H7 (cell line): ENCODE data around the gene IWS1. TPM values are rescaled to one million over a fixed set of nuclear protein-coding genes. Genes with fewer than 3 reads are reported as not detected.
A peak's percentile ranks its signal among the peaks of the same experiment; 100 is the strongest.

Experiments used
- DNase-seq: peaks from one replicate; pipeline ENCODE4 v3.0.0; 2012
- H3K27me3 ChIP-seq: 2 replicates; pipeline ENCODE4 v1.6.0; 2011; ENCODE audit warnings: mild to moderate bottlenecking, low read length; ENCODE audit not compliant: control insufficient read depth, insufficient read depth
- H3K36me3 ChIP-seq: replicated peaks from 2 replicates; pipeline ENCODE4 v1.5.1; 2011; ENCODE audit warnings: low read length; ENCODE audit not compliant: control insufficient read depth, insufficient read depth
- H3K4me3 ChIP-seq: 2 replicates; pipeline ENCODE4 v1.5.1; 2011; ENCODE audit warnings: low read depth, mild to moderate bottlenecking, control low read depth, low read length, moderate library complexity; ENCODE audit not compliant: insufficient read depth
- total RNA-seq: library from RNA; depleted of rRNA; stranded (reverse); fragments of >200 nt; shearing (Covaris generic); gene quantifications from 2 replicates; pipeline ENCODE4 v1.2.3, GENCODE V29; 2014

The IWS1 gene
- total RNA-seq, 1 experiment from 2014 or later: 66.4 TPM

GRCh38 chr2:127508631-127509034 lies 17.7 kb downstream of the IWS1 start:
- no peak for DNase-seq
- no peak overlapping the region for H3K4me3 ChIP-seq
- H3K36me3 ChIP-seq: peaks cover 21% of the 10 kb centered on the region
- no peaks in the 10 kb centered on the region for H3K27me3 ChIP-seq

GRCh38 chr2:127508023-127508630 lies 18.2 kb downstream of the IWS1 start:
- Histone ChIP-seq H3K36me3 (peaks cover 24% of the 10 kb centered on the region), H3K4me3 (no peak overlapping the region), H3K27me3 (no peaks in the 10 kb centered on the region)
- DNase-seq: no peak

DNA sequence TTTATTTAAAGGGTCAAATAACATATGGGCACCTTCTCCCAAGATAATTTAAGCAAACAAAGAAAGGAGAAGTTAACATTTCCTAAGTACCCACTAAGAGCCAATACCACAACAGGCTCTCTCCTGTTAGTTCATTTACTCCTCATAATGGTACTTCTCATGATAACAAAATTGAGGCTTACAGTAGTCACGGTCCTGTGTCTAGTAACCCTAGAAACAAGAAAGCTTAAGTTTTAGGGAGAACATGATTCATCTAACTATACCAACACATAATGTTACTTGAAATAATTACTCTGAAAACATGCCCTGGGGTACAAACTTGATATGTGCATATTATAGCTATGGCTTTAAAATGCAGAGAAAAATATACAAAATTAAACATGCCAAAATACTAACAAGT lies 19.8 kb downstream of the IWS1 start:
- Histone ChIP-seq H3K4me3 (no peak overlapping the region), H3K36me3 (peaks cover 36% of the 10 kb centered on the region), H3K27me3 (no peaks in the 10 kb centered on the region)
- DNase-seq: no peak

GRCh38 chr2:127504552-127505430 lies 21.5 kb downstream of the IWS1 start:
- no peak for DNase-seq
- H3K36me3 ChIP-seq: peaks cover 36% of the 10 kb centered on the region
- no peaks in the 10 kb centered on the region for H3K27me3 ChIP-seq
- H3K4me3 ChIP-seq: no peak overlapping the region

DNA sequence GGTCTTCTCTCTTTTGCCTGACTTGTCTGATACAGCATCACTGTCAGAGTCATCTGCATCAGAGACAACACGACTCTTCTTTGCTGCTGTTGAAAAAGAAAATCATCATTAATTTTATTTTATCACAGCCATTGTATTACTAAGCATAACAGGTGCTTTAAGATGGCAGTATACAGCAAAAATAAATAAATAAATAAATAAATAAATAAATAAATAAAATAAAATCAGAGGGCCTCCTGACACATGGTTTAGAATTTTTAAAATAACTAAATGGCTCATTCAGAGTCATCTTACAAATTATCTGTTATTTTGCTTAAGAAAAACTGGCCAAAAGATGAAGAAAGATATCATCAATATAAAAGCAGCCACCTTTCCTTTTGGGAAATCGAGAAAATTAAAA lies 22.8 kb downstream of the IWS1 start:
- Histone ChIP-seq H3K36me3 (peaks cover 38% of the 10 kb centered on the region), H3K27me3 (no peaks in the 10 kb centered on the region), H3K4me3 (no peak overlapping the region)
- DNase-seq: no peak

DNA sequence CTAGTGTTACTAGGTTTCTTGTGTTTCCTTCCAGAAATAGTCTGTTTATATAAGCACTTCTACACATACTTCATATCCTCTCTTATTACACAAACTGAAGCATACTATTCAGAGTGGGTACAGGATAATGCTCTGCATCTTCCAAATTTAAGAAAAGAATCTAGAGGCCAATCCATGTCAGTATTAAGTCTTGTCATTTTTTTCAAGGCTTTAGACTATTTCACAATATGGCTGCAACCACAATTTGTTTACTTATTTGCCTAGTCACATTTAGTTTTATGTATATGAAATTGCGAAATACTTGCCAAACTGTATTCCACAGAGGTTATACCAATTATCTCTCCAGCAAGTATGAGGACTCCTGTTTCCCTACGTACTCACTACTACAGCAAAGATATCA lies 27.9 kb downstream of the IWS1 start:
- H3K27me3 ChIP-seq: no peaks in the 10 kb centered on the region
- H3K36me3 ChIP-seq: peaks cover 32% of the 10 kb centered on the region
- H3K4me3 ChIP-seq: no peak overlapping the region
- DNase-seq: no peak

- H3K27me3 ChIP-seq: no peaks in the 10 kb centered on the region
- no peak for DNase-seq
- peaks cover 44% of the 10 kb centered on the region for H3K36me3 ChIP-seq
- H3K4me3 ChIP-seq: no peak overlapping the region
Measured at GRCh38 chr2:127490283-127490682, 36.0 kb downstream of the IWS1 start.

DNA sequence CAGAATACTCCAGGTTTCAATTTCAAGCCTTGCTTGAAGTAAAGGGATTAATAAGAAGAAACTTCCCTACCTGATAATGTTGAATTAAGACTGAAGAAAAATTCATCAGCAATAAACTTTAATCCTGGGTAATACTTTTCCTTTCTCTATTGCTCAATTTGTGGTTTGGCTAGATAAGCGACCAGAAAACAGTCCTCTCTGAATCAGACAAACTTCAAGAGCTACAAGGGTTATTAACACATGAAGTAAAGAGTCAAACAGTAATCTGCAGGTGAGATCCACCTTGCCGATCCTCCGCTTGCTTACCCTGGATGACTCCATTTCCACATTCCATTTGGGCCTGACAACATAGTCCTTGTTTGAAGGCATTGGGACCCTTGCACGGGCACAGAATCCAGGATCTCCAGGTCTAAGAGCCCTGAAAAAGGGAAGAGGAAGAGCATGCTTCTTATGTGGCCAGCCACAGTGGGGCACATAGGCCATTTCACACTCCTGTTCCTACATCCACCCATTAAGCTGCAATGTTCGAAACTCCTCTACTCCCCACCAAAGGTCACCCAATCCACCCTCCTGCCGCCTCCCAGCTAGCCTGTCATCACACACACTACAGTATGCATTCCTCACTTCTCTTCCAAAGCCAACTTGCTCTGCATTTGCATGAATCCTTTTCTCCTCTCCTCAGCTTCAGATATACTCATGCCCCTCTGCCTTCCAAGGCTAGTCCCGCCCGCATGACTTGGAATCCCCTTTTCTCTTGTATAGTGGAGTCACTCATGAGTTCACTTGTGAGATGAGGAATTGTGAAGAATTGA lies 39.8 kb downstream of the IWS1 start:
- Histone ChIP-seq H3K27me3 (no peaks in the 10 kb centered on the region), H3K36me3 (peaks cover 32% of the 10 kb centered on the region), H3K4me3 (no peak overlapping the region)
- DNase-seq: no peak

GRCh38 chr2:127485694-127486071 lies 40.6 kb downstream of the IWS1 start:
- Histone ChIP-seq H3K4me3 (no peak overlapping the region), H3K36me3 (peaks cover 32% of the 10 kb centered on the region), H3K27me3 (no peaks in the 10 kb centered on the region)
- DNase-seq: no peak

DNA sequence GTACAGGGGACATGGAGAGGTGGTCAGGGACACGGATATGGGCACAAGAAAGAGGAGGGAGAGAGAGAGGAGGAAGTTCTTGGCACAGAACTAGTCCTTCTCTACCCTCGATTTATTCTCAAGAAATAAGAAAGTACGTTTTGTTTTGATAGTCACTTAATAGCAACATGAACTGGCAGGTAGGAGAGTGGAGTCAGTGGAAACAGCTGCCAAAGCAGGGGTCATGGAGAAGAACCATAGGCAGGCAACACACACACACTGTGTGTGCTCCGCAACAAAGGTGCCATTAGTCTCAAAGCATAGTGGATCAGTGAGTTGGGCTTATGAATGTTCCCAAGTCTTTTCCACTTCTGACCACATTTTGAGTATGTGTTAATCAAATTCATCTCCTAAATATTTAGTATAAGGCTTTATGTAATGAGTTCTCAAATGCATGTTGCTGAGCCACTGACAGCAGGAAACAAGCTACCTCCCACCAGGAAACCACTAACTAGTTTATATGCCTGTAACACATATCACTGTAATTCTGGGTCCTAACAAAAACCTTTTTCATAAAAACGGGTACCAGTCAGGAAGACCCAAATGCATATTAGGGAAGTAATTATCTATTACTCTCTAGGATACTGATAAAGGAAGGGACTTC lies 41.1 kb downstream of the IWS1 start:
- no peak for DNase-seq
- no peak overlapping the region for H3K4me3 ChIP-seq
- H3K27me3 ChIP-seq: no peaks in the 10 kb centered on the region
- peaks cover 32% of the 10 kb centered on the region for H3K36me3 ChIP-seq

GRCh38 chr2:127482031-127482430 lies 44.3 kb downstream of the IWS1 start:
- H3K36me3 ChIP-seq: peaks cover 16% of the 10 kb centered on the region
- H3K4me3 ChIP-seq: no peak overlapping the region
- H3K27me3 ChIP-seq: no peaks in the 10 kb centered on the region
- no peak for DNase-seq

DNA sequence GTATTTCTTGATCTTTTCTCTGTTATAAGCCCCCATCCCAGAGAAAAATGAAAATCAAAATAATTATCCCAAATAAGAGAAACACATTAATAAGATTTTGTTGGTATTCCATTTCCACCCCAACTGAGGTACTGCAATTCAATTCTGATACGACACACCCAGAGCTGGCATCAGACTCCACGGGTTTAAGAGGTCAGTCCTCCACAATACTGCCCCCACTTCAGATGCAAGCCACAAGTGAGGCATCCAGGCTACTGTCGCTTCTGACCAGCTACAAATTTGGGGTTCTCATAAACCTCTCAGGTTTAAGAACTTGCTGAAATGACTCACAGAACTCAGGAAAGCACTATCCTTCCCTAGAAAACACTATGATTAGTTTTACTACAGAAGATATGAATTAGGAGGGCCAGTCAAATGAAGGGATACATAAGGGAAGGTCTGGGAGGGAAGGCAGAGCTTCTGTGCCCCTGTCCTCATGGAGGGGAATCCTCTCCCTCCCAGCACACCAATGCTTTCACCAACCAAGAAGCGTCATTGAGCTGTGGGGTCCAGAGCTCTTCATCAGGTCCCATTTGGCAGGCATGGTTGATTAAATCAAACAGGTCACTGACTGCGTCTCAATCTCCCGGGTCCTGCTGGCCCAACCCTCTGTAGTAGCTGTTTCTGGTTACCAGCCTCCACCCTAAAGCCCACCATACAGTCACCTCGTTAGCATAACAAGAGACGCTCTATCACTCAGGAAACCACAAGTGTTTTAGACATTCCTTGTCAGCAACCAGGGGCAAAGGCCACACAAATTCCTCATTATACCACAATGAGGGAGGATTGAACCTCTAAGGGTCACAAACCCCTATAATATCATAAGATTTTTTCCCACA lies 46.2 kb downstream of the IWS1 start:
- DNase-seq: peak; percentile 40
- H3K36me3 ChIP-seq: peaks cover 8% of the 10 kb centered on the region
- no peaks in the 10 kb centered on the region for H3K27me3 ChIP-seq
- H3K4me3 ChIP-seq: no peak overlapping the region

- H3K27me3 ChIP-seq: no peaks in the 10 kb centered on the region
- peak; percentile 57 for DNase-seq
- peaks cover 5% of the 10 kb centered on the region for H3K36me3 ChIP-seq
- no peak overlapping the region for H3K4me3 ChIP-seq
Measured at GRCh38 chr2:127479219-127479825, 47.0 kb downstream of the IWS1 start.
